Parathyroid adenoma (tissue), 2 donors: ENCODE results near the gene EXOC7.

ENCODE experiments used
- H2AFZ ChIP-seq: fragments of 300-600 bp; sonication (generic); one replicate; pipeline ENCODE4 v1.7.0; 2017; ENCODE audit warnings: antibody characterized with exemption, mild to moderate bottlenecking
- H3K27ac ChIP-seq: fragments of 300-600 bp; sonication (generic); one replicate; pipeline ENCODE4 v1.7.0; 2017
- H3K27me3 ChIP-seq: fragments of 300-600 bp; sonication (generic); one replicate; pipeline ENCODE4 v1.7.0; 2017; ENCODE audit warnings: low read length; ENCODE audit not compliant: control insufficient read depth, insufficient read depth
- H3K36me3 ChIP-seq: fragments of 300-600 bp; sonication (generic); one replicate; pipeline ENCODE4 v1.7.0; 2017; ENCODE audit warnings: low read length; ENCODE audit not compliant: control insufficient read depth, insufficient read depth
- H3K4me1 ChIP-seq: fragments of 300-600 bp; sonication (generic); one replicate; pipeline ENCODE4 v1.7.0; 2017; ENCODE audit warnings: control low read depth
- H3K4me2 ChIP-seq: fragments of 300-600 bp; sonication (generic); one replicate; pipeline ENCODE4 v1.7.0; 2017; ENCODE audit warnings: low read length
- H3K4me3 ChIP-seq: fragments of 300-600 bp; sonication (generic); one replicate; pipeline ENCODE4 v1.7.0; 2017; ENCODE audit warnings: low read depth, low read length
- H3K79me2 ChIP-seq: fragments of 300-600 bp; sonication (generic); one replicate; pipeline ENCODE4 v1.7.0; 2017; ENCODE audit warnings: control low read depth
- H3K9ac ChIP-seq: fragments of 300-600 bp; sonication (generic); one replicate; pipeline ENCODE4 v1.7.0; 2017; ENCODE audit warnings: mild to moderate bottlenecking
- H3K9me3 ChIP-seq: fragments of 300-600 bp; sonication (generic); one replicate; pipeline ENCODE4 v1.7.0; 2017; ENCODE audit warnings: low read length; ENCODE audit not compliant: control insufficient read depth
- CTCF ChIP-seq: fragments of 300-600 bp; sonication (generic); IDR thresholded peaks from one replicate; pipeline ENCODE4 v1.7.0; 2017; ENCODE audit warnings: antibody characterized with exemption, mild to moderate bottlenecking
- donor health status: primary hyperparathyroidism.

EXOC7 gene

DNA sequence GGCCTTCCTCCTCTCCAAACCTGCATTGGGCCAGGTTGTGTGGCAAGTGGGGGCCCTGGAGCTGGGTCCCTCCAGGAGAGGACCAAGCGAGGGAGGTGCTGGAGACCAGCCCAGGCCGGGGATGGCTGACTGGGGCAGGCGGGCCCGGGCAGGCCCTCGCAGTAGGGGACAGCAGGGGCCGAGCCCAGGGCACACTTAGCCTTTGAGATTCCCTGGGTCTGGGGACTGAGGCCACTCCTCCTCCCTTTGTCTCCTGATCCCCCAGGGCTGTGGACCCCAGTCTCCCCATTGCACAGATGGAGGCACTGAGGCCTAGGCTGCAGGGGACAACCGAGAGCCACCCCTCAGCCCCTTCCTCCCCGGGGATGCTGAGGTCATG lies 32.2 kb upstream of the EXOC7 start:
- TF ChIP-seq CTCF, result no peak
- Histone ChIP-seq H3K9ac (no peak overlapping the region), H3K4me2 (no peak overlapping the region), H2AFZ (no peak overlapping the region), H3K27ac (no peak overlapping the region), H3K36me3 (no peaks in the 10 kb centered on the region), H3K27me3 (peaks cover 9% of the 10 kb centered on the region), H3K4me1 (no peaks in the 10 kb centered on the region), H3K9me3 (no peaks in the 10 kb centered on the region), H3K4me3 (no peak overlapping the region), H3K79me2 (no peaks in the 10 kb centered on the region)

DNA sequence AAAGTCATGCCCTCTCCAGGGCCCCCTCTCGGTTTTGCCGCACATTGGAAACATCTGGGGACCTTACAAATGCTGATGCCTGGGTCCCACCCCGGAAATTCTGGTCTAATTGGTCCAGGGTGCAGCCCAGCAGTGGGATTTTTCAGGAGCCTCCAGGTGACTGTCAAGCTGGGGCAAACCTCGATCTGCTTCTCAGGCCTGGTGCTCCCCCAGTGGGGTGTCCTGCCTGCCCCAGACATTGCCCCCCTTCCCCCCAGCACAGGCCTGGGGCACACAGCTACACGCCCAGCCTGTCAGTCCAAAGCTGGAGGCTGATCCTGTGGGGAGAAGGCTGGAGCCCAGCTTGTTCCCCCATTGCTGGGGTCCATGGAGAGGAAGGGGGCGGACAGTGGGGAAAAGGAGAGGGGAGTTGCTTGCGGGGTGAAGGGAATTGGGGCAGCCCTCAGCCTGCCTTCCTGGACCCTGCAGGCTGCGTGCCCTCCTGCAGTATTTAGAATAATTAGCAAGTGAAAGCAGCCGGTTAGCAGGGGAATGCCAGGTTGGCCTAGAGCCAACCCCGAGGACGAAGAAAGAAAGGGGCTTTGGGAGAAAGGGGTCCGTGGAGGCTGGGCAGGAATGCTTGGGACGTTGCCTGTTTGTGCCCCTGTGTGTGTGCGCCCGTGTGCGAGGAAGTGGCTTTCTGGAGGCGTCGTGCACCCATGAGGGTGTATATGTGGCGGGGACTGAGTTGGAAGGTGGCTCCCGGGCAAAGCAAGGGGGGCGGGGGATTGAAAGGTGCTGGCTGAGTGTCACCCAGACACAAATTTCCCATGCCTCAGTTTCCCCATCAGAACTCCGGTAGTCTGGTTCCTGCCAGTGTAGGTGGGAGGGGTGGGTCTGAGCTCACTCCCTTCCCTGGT lies 31.6 kb upstream of the EXOC7 start:
- H3K27me3 ChIP-seq, result peaks cover 5% of the 10 kb centered on the region

DNA sequence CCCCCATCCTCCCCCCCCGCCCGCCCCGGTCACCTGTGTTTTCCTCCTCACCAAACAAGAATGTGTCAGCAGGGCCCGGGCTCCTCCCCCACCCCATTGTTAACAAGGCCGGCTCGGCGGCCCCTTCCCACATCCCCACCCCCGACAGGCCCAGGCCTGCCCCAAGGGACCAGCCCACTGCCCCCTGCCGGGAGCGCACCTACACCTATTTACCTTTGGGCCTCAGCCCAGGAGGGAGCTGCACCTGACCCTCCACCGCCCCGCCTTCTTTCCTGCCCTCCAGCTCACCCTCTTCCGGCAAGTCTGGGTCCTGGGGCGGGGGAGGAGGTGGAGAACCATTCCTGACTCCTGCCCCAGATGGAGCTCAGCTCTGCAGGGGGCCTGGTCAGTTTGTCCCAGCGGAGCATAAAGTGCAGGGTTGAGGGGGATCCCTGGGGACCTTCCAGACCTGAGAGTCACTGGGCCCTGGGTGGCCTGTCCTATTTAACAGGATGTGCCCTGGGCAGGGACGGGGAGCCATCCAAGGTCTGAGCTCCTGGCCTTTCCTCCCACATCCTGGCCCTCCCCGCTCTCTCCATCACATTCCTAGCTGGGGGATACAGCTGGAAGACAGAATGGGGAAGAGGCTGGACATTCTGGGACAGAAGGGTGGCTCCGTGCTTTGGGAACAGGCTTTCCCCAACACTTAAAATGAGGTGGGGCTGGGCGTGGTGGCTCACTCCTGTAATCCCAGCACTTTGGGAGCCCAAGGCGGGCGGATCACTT lies 29.2 kb upstream of the EXOC7 start:
- no peaks in the 10 kb centered on the region for H3K36me3 ChIP-seq
- no peaks in the 10 kb centered on the region for H3K4me1 ChIP-seq
- TF ChIP-seq CTCF, result no peak
- no peaks in the 10 kb centered on the region for H3K9me3 ChIP-seq
- H3K4me2 ChIP-seq, result no peak overlapping the region
- H2AFZ ChIP-seq, result no peak overlapping the region
- no peak overlapping the region for H3K9ac ChIP-seq
- H3K27ac ChIP-seq, result no peak overlapping the region
- H3K4me3 ChIP-seq, result no peak overlapping the region
- no peaks in the 10 kb centered on the region for H3K27me3 ChIP-seq
- no peaks in the 10 kb centered on the region for H3K79me2 ChIP-seq

More for the DNA sequence above, 31.6 kb upstream of the EXOC7 start:
- no peak overlapping the region for H2AFZ ChIP-seq
- no peaks in the 10 kb centered on the region for H3K36me3 ChIP-seq
- H3K9ac ChIP-seq, result no peak overlapping the region
- no peaks in the 10 kb centered on the region for H3K79me2 ChIP-seq
- H3K4me2 ChIP-seq, result no peak overlapping the region
- TF ChIP-seq CTCF, result no peak
- no peak overlapping the region for H3K27ac ChIP-seq
- no peak overlapping the region for H3K4me3 ChIP-seq
- no peaks in the 10 kb centered on the region for H3K4me1 ChIP-seq
- no peaks in the 10 kb centered on the region for H3K9me3 ChIP-seq

DNA sequence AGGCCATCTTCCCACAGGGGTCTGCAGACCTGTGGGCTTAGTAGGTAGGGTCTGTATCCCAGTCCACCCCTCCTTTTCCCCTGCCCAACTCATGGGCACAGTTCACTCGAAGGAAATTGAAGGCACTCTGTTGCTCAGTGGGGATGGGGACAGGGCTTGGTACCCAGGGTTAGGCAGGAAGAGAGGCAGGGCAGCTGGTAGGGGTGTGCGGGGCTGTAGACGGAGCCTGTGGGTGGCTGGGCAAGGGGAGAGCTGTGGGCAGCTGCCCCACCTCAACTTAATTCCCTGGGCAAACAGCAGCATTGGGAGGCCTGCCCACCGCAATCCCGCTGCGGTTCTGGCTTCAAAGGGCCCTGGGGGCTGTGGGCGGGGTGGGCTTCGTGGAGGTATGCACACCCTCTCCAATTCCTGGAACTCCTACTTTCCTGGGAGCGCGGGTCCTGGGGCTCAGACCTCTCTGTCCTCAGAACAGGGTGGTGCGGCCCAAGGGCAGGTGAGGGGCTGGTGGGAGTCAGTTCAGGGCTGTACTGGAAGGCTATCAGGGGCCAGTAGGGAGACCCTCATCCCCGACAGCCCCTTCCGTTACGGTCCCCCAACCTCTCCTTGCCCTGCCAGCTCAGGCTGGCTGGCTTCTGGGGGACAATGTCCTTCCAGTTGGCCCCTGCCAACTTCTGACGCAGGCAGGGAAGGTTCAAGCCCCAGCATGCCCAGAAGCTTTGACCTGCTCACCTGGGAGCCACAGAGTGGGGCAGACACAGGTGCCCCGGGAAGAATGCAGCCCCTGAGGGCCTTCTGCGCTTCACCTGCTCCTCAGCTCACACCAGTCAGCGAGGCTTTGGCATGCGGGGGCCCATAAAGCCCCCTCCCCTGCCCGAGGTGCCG lies 28.3 kb upstream of the EXOC7 start:
- H3K4me2 ChIP-seq, result no peak overlapping the region
- H3K79me2 ChIP-seq, result no peaks in the 10 kb centered on the region
- TF ChIP-seq CTCF, result no peak
- no peak overlapping the region for H3K9ac ChIP-seq
- H3K4me1 ChIP-seq, result no peaks in the 10 kb centered on the region
- no peak overlapping the region for H3K4me3 ChIP-seq
- H3K27ac ChIP-seq, result no peak overlapping the region
- no peaks in the 10 kb centered on the region for H3K36me3 ChIP-seq
- H3K9me3 ChIP-seq, result no peaks in the 10 kb centered on the region
- no peak overlapping the region for H2AFZ ChIP-seq
- no peaks in the 10 kb centered on the region for H3K27me3 ChIP-seq
